Measurements from ENCODE around the gene ZNF516.

ZNF516 gene

GRCh38 chr18:76376225-76376624, 118.8 kb downstream of the ZNF516 start:
- DNase-seq (ENCODE audit: low read depth, low spot score), result no peak
- in situ Hi-C loops (cut with HindIII; ENCODE audit: low sequenced_read_pairs), result no loop called here
- no peak overlapping the region for H3K4me3 ChIP-seq (ENCODE audit: low read depth, low read length)
- TF ChIP-seq CTCF (IDR thresholded peaks at IDR 0.05; ENCODE audit: low read depth, low read length), result no peak

GRCh38 chr18:76374330-76375281, 120.4 kb downstream of the ZNF516 start:
- no peak for TF ChIP-seq CTCF (IDR thresholded peaks at IDR 0.05; ENCODE audit: low read depth, low read length)
- DNase-seq (ENCODE audit: low read depth, low spot score), result no peak
- in situ Hi-C loops (cut with HindIII; ENCODE audit: low sequenced_read_pairs), result no loop called here
- no peak overlapping the region for H3K4me3 ChIP-seq (ENCODE audit: low read depth, low read length)

GRCh38 chr18:76373297-76373696, 121.7 kb downstream of the ZNF516 start:
- no peak overlapping the region for H3K4me3 ChIP-seq (ENCODE audit: low read depth, low read length)
- no peak for DNase-seq (ENCODE audit: low read depth, low spot score)
- in situ Hi-C loops (cut with HindIII; ENCODE audit: low sequenced_read_pairs), result no loop called here
- no peak for TF ChIP-seq CTCF (IDR thresholded peaks at IDR 0.05; ENCODE audit: low read depth, low read length)

- in situ Hi-C loops (cut with HindIII; ENCODE audit: low sequenced_read_pairs), result no loop called here
- no peak for DNase-seq (ENCODE audit: low read depth, low spot score)
- H3K4me3 ChIP-seq (ENCODE audit: low read depth, low read length), result no peak overlapping the region
- TF ChIP-seq CTCF (IDR thresholded peaks at IDR 0.05; ENCODE audit: low read depth, low read length), result no peak
Observed at GRCh38 chr18:76371301-76372203, 123.5 kb downstream of the ZNF516 start.

GRCh38 chr18:76370686-76371085, 124.4 kb downstream of the ZNF516 start:
- no peak for TF ChIP-seq CTCF (IDR thresholded peaks at IDR 0.05; ENCODE audit: low read depth, low read length)
- in situ Hi-C loops (cut with HindIII; ENCODE audit: low sequenced_read_pairs), result no loop called here
- no peak overlapping the region for H3K4me3 ChIP-seq (ENCODE audit: low read depth, low read length)
- no peak for DNase-seq (ENCODE audit: low read depth, low spot score)

- no peak overlapping the region for H3K4me3 ChIP-seq (ENCODE audit: low read depth, low read length)
- no peak for TF ChIP-seq CTCF (IDR thresholded peaks at IDR 0.05; ENCODE audit: low read depth, low read length)
- in situ Hi-C loops (cut with HindIII; ENCODE audit: low sequenced_read_pairs), result no loop called here
- DNase-seq (ENCODE audit: low read depth, low spot score), result no peak
Observed at GRCh38 chr18:76370201-76370600, 124.8 kb downstream of the ZNF516 start.
